Measurements from ENCODE around the gene GP1BA.

GP1BA gene

GRCh38 chr17:4938688-4939545, 6.8 kb downstream of the GP1BA start:
- no peak for DNase-seq (ENCODE audit: low spot score)

- DNase-seq (ENCODE audit: low spot score), result no peak
These were observed 7.4 kb downstream of the GP1BA start for GRCh38 chr17:4939546-4939795.

- peak; percentile 100 for DNase-seq (ENCODE audit: low spot score)
These were observed 7.9 kb downstream of the GP1BA start, which contains the start of the genes RNF167 and SLC25A11 for GRCh38 chr17:4939796-4940554. Gene RNF167 (plus strand): TSS chr17:4940268. CDS start chr17:4940910, 642 bp downstream. Gene SLC25A11 (minus strand): TSS chr17:4940046. CDS start chr17:4939910, 136 bp downstream.

GRCh38 chr17:4940555-4941318, 8.7 kb downstream of the GP1BA start:
- no peak for DNase-seq (ENCODE audit: low spot score)

GRCh38 chr17:4941319-4941610, 9.2 kb downstream of the GP1BA start:
- no peak for DNase-seq (ENCODE audit: low spot score)

- DNase-seq (ENCODE audit: low spot score), result peak; percentile 44
These were observed 10.9 kb downstream of the GP1BA start for GRCh38 chr17:4942760-4943508.

GRCh38 chr17:4944163-4944553, 12.1 kb downstream of the GP1BA start:
- peak; percentile 27 for DNase-seq (ENCODE audit: low spot score)

GRCh38 chr17:4944554-4945175, 12.6 kb downstream of the GP1BA start:
- DNase-seq (ENCODE audit: low spot score), result no peak

GRCh38 chr17:4945176-4945943, 13.3 kb downstream of the GP1BA start:
- DNase-seq (ENCODE audit: low spot score), result peak; percentile 51

GRCh38 chr17:4945944-4946280, 13.8 kb downstream of the GP1BA start:
- no peak for DNase-seq (ENCODE audit: low spot score)

GRCh38 chr17:4946312-4946976, 14.4 kb downstream of the GP1BA start:
- DNase-seq (ENCODE audit: low spot score), result no peak

- DNase-seq (ENCODE audit: low spot score), result no peak
These were observed 14.9 kb downstream of the GP1BA start for GRCh38 chr17:4947010-4947410.

- DNase-seq (ENCODE audit: low spot score), result peak; percentile 51
These were observed 15.5 kb downstream of the GP1BA start for GRCh38 chr17:4947411-4948165.

GRCh38 chr17:4948166-4948930, 16.3 kb downstream of the GP1BA start, which contains the start of gene PFN1:
Gene PFN1 (minus strand): TSS chr17:4948530. CDS start chr17:4948394, 136 bp downstream.
- peak; percentile 89 for DNase-seq (ENCODE audit: low spot score)

- peak; percentile 87 for DNase-seq (ENCODE audit: low spot score)
These were observed 16.8 kb downstream of the GP1BA start for GRCh38 chr17:4948931-4949320.

- DNase-seq (ENCODE audit: low spot score), result peak; percentile 61
These were observed 17.4 kb downstream of the GP1BA start for GRCh38 chr17:4949321-4950074.

GRCh38 chr17:4950075-4950745, 18.1 kb downstream of the GP1BA start:
- DNase-seq (ENCODE audit: low spot score), result no peak
